ENCODE measurements around the gene PRM1. TPM values are rescaled to one million over a fixed set of nuclear protein-coding genes. Genes with fewer than 3 reads are reported as not detected.

Gene PRM1
- total and polyA plus RNA-seq, 2 of the 13 experiments (the other 11 are each of a cell fraction or from before 2014, with no cell fraction given) = not detected

GRCh38 chr16:11309895-11310633, 28.9 kb upstream of the PRM1 start (continued):
- no peak for TF ChIP-seq HNRNPUL1 (IDR thresholded peaks at IDR 0.05; ENCODE audit: low read depth, low read length)
- TF ChIP-seq TSC22D2 (CRISPR knock-in tag; IDR thresholded peaks at IDR 0.05; ENCODE audit: borderline replicate concordance) = no peak
- peak; percentile 82; the same call in 1 of the 2 replicates for TF ChIP-seq ZNF766 (CRISPR knock-in tag; IDR thresholded peaks at IDR 0.05; ENCODE audit: borderline replicate concordance)
- TF ChIP-seq ZNF292 (CRISPR knock-in tag; IDR thresholded peaks at IDR 0.05; ENCODE audit: borderline replicate concordance, low read depth) = peak; percentile 98
- 0 out of 2 replicates have a peak, but pooled peaks have one; percentile 24 for TF ChIP-seq HINFP (CRISPR knock-in tag; IDR thresholded peaks at IDR 0.05; ENCODE audit: low read depth)
- no peak for TF ChIP-seq KDM5A (IDR thresholded peaks at IDR 0.05; ENCODE audit: borderline replicate concordance, low read length)
- peak; percentile 52 for TF ChIP-seq ATF7 (IDR thresholded peaks at IDR 0.05)
- peak; percentile 79; the same call in 1 of the 2 replicates for TF ChIP-seq ATF7 (CRISPR knock-in tag; IDR thresholded peaks at IDR 0.05)
- TF ChIP-seq SKI (IDR thresholded peaks at IDR 0.05; ENCODE audit: partially characterized antibody) = peak; percentile 91
- TF ChIP-seq ZBTB7B (CRISPR knock-in tag; IDR thresholded peaks at IDR 0.05) = no peak
- TF ChIP-seq NAIF1 (CRISPR knock-in tag; IDR thresholded peaks at IDR 0.05; ENCODE audit: borderline replicate concordance) = no peak
- TF ChIP-seq ZNF775 (CRISPR knock-in tag; IDR thresholded peaks at IDR 0.05; ENCODE audit: borderline replicate concordance) = no peak
- TF ChIP-seq BCL6 (CRISPR knock-in tag; IDR thresholded peaks at IDR 0.05) = peak; percentile 66; the same call in 1 of the 2 replicates
- no peak for TF ChIP-seq SRSF1 (optimal IDR thresholded peaks at IDR 0.05; ENCODE audit: low read depth, low read length)
- TF ChIP-seq ZBTB14 (CRISPR knock-in tag; IDR thresholded peaks at IDR 0.05) = no peak
- peak; percentile 85 for TF ChIP-seq JUND (CRISPR knock-in tag; IDR thresholded peaks at IDR 0.05)
- TF ChIP-seq TFDP1 (CRISPR knock-in tag; IDR thresholded peaks at IDR 0.05; ENCODE audit: borderline replicate concordance) = peak; percentile 28; the same call in 1 of the 2 replicates
- peak; percentile 91 for TF ChIP-seq ERF (CRISPR knock-in tag; IDR thresholded peaks at IDR 0.05)
- TF ChIP-seq ZNF282 (IDR thresholded peaks at IDR 0.05; ENCODE audit: partially characterized antibody) = no peak
- TF ChIP-seq HCFC1 (IDR thresholded peaks at IDR 0.05; ENCODE audit: low read depth, low read length) = no peak
- 0 out of 2 replicates have a peak, but pooled peaks have one; percentile 60 for TF ChIP-seq KLF11 (CRISPR knock-in tag; IDR thresholded peaks at IDR 0.05)
- TF ChIP-seq NPAS2 (CRISPR knock-in tag; IDR thresholded peaks at IDR 0.05; ENCODE audit: borderline replicate concordance) = no peak
- 0 out of 2 replicates have a peak, but pooled peaks have one; percentile 23 for TF ChIP-seq PRDM10 (CRISPR knock-in tag; IDR thresholded peaks at IDR 0.05; ENCODE audit: low read depth)
